OCI-LY1 (cell line): ENCODE measurements around the gene ADCK1.

ENCODE experiments used
- H2AFZ ChIP-seq: fragments of 200-600 bp; sonication (generic), shearing (Covaris generic); 2 replicates; pipeline ENCODE4 v1.6.0; 2014; ENCODE audit warnings: antibody characterized with exemption, mild to moderate bottlenecking, low read length
- H3F3A ChIP-seq: fragments of 200-600 bp; sonication (generic), shearing (Covaris generic); 2 replicates; pipeline ENCODE4 v1.6.0; 2014; ENCODE audit warnings: mild to moderate bottlenecking, antibody characterized with exemption, low read length, moderate library complexity; ENCODE audit not compliant: insufficient read depth
- H3K27ac ChIP-seq: fragments of 200-600 bp; sonication (generic); 2 replicates; pipeline ENCODE4 v1.5.1; 2014; ENCODE audit warnings: low read length, mixed run types, mild to moderate bottlenecking, low read depth; ENCODE audit not compliant: poor library complexity, severe bottlenecking
- H3K27me3 ChIP-seq: fragments of 200-600 bp; sonication (generic); 2 replicates; pipeline ENCODE4 v1.6.0; 2014; ENCODE audit warnings: antibody characterized with exemption, mild to moderate bottlenecking, low read length, moderate library complexity; ENCODE audit not compliant: insufficient read depth
- H3K36me3 ChIP-seq: fragments of 200-600 bp; sonication (generic); 2 replicates; pipeline ENCODE4 v1.6.1; 2014; ENCODE audit warnings: mild to moderate bottlenecking, antibody characterized with exemption, low read length, moderate library complexity, mixed read lengths; ENCODE audit not compliant: insufficient read depth
- H3K4me1 ChIP-seq: fragments of 200-600 bp; sonication (generic); 2 replicates; pipeline ENCODE4 v1.5.1; 2014; ENCODE audit warnings: mild to moderate bottlenecking, low read length, moderate library complexity; ENCODE audit not compliant: insufficient read depth, severe bottlenecking
- H3K4me2 ChIP-seq: fragments of 200-600 bp; sonication (generic), shearing (Covaris generic); 2 replicates; pipeline ENCODE4 v1.6.1; 2014; ENCODE audit warnings: low read length
- H3K4me3 ChIP-seq: fragments of 200-600 bp; sonication (generic); 2 replicates; pipeline ENCODE4 v1.5.1; 2014; ENCODE audit warnings: low read length, low read depth, mild to moderate bottlenecking, mixed read lengths; ENCODE audit not compliant: poor library complexity, severe bottlenecking
- H3K79me2 ChIP-seq: fragments of 200-600 bp; shearing (Covaris generic); 2 replicates; pipeline ENCODE4 v1.6.1; 2016; ENCODE audit warnings: mixed run types, low read length, mixed read lengths; ENCODE audit not compliant: insufficient read depth
- H3K9ac ChIP-seq: fragments of 200-600 bp; sonication (generic), shearing (Covaris generic); 2 replicates; pipeline ENCODE4 v1.6.1; 2014; ENCODE audit warnings: mild to moderate bottlenecking, low read length, mixed read lengths
- H3K9me2 ChIP-seq: fragments of 200-600 bp; sonication (generic), shearing (Covaris generic); 2 replicates; pipeline ENCODE4 v1.6.1; 2014; ENCODE audit warnings: low read depth, mild to moderate bottlenecking, low read length, mixed read lengths
- H3K9me3 ChIP-seq: fragments of 200-600 bp; shearing (Covaris generic); 2 replicates; pipeline ENCODE4 v1.6.1; 2014; ENCODE audit warnings: low read length, mixed read lengths
- H4K20me1 ChIP-seq: fragments of 200-600 bp; sonication (generic), shearing (Covaris generic); 2 replicates; pipeline ENCODE4 v1.6.0; 2016; ENCODE audit warnings: mild to moderate bottlenecking, low read length; ENCODE audit not compliant: insufficient read depth
- CTCF ChIP-seq: fragments of 200-600 bp; sonication (generic), shearing (Covaris generic); IDR thresholded peaks from 2 replicates; pipeline ENCODE4 v1.5.1; 2017; ENCODE audit warnings: mild to moderate bottlenecking, antibody characterized with exemption, low read length, moderate library complexity, mixed read lengths
- EZH2 ChIP-seq: fragments of 200-600 bp; sonication (generic), shearing (Covaris generic); IDR thresholded peaks from 2 replicates; pipeline ENCODE4 v1.8.0; 2017; ENCODE audit warnings: borderline replicate concordance, mixed run types, mild to moderate bottlenecking, antibody characterized with exemption, low read length, moderate library complexity, mixed read lengths

Gene ADCK1

GRCh38 chr14:77917491-77918201 is 117.7 kb downstream of the ADCK1 start:
- no peaks in the 10 kb centered on the region for H3K9me2 ChIP-seq
- TF ChIP-seq CTCF (no peak), EZH2 (no peak)
- H3K9ac ChIP-seq = no peak overlapping the region
- no peaks in the 10 kb centered on the region for H3F3A ChIP-seq
- no peaks in the 10 kb centered on the region for H3K9me3 ChIP-seq
- H3K4me3 ChIP-seq = no peak overlapping the region
- H3K4me2 ChIP-seq = no peak overlapping the region
- no peaks in the 10 kb centered on the region for H3K4me1 ChIP-seq
- no peak overlapping the region for H3K27ac ChIP-seq
- H3K27me3 ChIP-seq = no peaks in the 10 kb centered on the region
- H3K79me2 ChIP-seq = no peaks in the 10 kb centered on the region
- no peak overlapping the region for H2AFZ ChIP-seq
- no peaks in the 10 kb centered on the region for H3K36me3 ChIP-seq
- no peaks in the 10 kb centered on the region for H4K20me1 ChIP-seq

GRCh38 chr14:77918448-77918847 is 118.5 kb downstream of the ADCK1 start:
- H4K20me1 ChIP-seq = no peaks in the 10 kb centered on the region
- H3K9me2 ChIP-seq = no peaks in the 10 kb centered on the region
- no peak overlapping the region for H3K4me3 ChIP-seq
- H3K36me3 ChIP-seq = no peaks in the 10 kb centered on the region
- H3K27me3 ChIP-seq = no peaks in the 10 kb centered on the region
- no peak overlapping the region for H3K4me2 ChIP-seq
- H2AFZ ChIP-seq = no peak overlapping the region
- H3K4me1 ChIP-seq = no peaks in the 10 kb centered on the region
- H3K9me3 ChIP-seq = no peaks in the 10 kb centered on the region
- H3K27ac ChIP-seq = no peak overlapping the region
- H3K79me2 ChIP-seq = no peaks in the 10 kb centered on the region
- TF ChIP-seq EZH2 = no peak
- TF ChIP-seq CTCF = no peak
- no peaks in the 10 kb centered on the region for H3F3A ChIP-seq
- no peak overlapping the region for H3K9ac ChIP-seq

- Histone ChIP-seq H3K36me3 (no peaks in the 10 kb centered on the region), H2AFZ (no peak overlapping the region), H3K4me2 (no peak overlapping the region), H3K27ac (no peak overlapping the region), H3K4me3 (no peak overlapping the region), H3K9me2 (no peaks in the 10 kb centered on the region), H3F3A (no peaks in the 10 kb centered on the region), H3K9me3 (no peaks in the 10 kb centered on the region), H3K9ac (no peak overlapping the region), H3K4me1 (no peaks in the 10 kb centered on the region), H4K20me1 (no peaks in the 10 kb centered on the region), H3K79me2 (no peaks in the 10 kb centered on the region), H3K27me3 (no peaks in the 10 kb centered on the region)
- TF ChIP-seq CTCF (no peak), EZH2 (no peak)
These were observed 120.4 kb downstream of the ADCK1 start for GRCh38 chr14:77920312-77920711.
